ENCODE data around the gene ADRA2C.

Gene ADRA2C

GRCh38 chr4:3746701-3747580 is 19.2 kb upstream of the ADRA2C start:
- TF ChIP-seq CTCF (IDR thresholded peaks at IDR 0.05; ENCODE audit: control extremely low read depth, extremely low read depth, low read depth, missing control alignments): no peak
- ChIA-PET POLR2A (no interaction called here), CTCF (interaction anchor here (0.7 to 1.0 kb wide), 3 partner anchors 10 to 131 kb away, joined by 3 read pairs; no protein-coding TSS in a partner anchor)
- DNase-seq (ENCODE audit: extremely low spot score): no peak

- DNase-seq (ENCODE audit: extremely low spot score): no peak
- CTCF ChIA-PET: interaction anchor here (0.7 to 1.2 kb wide), 4 partner anchors 10 to 131 kb away, joined by 3 read pairs; no protein-coding TSS in a partner anchor
- POLR2A ChIA-PET: no interaction called here
- peak; percentile 33 for TF ChIP-seq CTCF (IDR thresholded peaks at IDR 0.05; ENCODE audit: control extremely low read depth, extremely low read depth, low read depth, missing control alignments)
Observed at GRCh38 chr4:3747581-3747904, 18.6 kb upstream of the ADRA2C start.

GRCh38 chr4:3748136-3748898 is 17.9 kb upstream of the ADRA2C start:
- no peak for TF ChIP-seq CTCF (IDR thresholded peaks at IDR 0.05; ENCODE audit: control extremely low read depth, extremely low read depth, low read depth, missing control alignments)
- DNase-seq (ENCODE audit: extremely low spot score): no peak
- POLR2A ChIA-PET: no interaction called here
- CTCF ChIA-PET: interaction anchor here (1.0 to 1.2 kb wide), 2 partner anchors 15 to 17 kb away, joined by 3 read pairs; no protein-coding TSS in a partner anchor

GRCh38 chr4:3749081-3749480 is 17.1 kb upstream of the ADRA2C start:
- TF ChIP-seq CTCF (IDR thresholded peaks at IDR 0.05; ENCODE audit: control extremely low read depth, extremely low read depth, low read depth, missing control alignments): no peak
- CTCF ChIA-PET: interaction anchor here (0.6 kb wide), 1 partner anchor 1748 kb away, joined by 3 read pairs; no protein-coding TSS in a partner anchor
- no peak for DNase-seq (ENCODE audit: extremely low spot score)
- POLR2A ChIA-PET: no interaction called here

GRCh38 chr4:3750334-3750733 is 15.9 kb upstream of the ADRA2C start:
- DNase-seq (ENCODE audit: extremely low spot score): no peak
- TF ChIP-seq CTCF (IDR thresholded peaks at IDR 0.05; ENCODE audit: control extremely low read depth, extremely low read depth, low read depth, missing control alignments): no peak
- CTCF ChIA-PET: no interaction called here
- POLR2A ChIA-PET: no interaction called here

GRCh38 chr4:3752022-3752421 is 14.2 kb upstream of the ADRA2C start:
- ChIA-PET CTCF (no interaction called here), POLR2A (no interaction called here)
- DNase-seq (ENCODE audit: extremely low spot score): no peak
- no peak for TF ChIP-seq CTCF (IDR thresholded peaks at IDR 0.05; ENCODE audit: control extremely low read depth, extremely low read depth, low read depth, missing control alignments)
